ENCODE results near the gene MMS19.

- TF ChIP-seq CTCF (IDR thresholded peaks at IDR 0.05): no peak
- no peak for TF ChIP-seq POLR2A (IDR thresholded peaks at IDR 0.05)
These were observed 22.3 kb upstream of the MMS19 start for GRCh38 chr10:97520520-97520919.

Data from adrenal gland (tissue), 5 donors.